ENCODE data around the gene CCDC9B.

DNA sequence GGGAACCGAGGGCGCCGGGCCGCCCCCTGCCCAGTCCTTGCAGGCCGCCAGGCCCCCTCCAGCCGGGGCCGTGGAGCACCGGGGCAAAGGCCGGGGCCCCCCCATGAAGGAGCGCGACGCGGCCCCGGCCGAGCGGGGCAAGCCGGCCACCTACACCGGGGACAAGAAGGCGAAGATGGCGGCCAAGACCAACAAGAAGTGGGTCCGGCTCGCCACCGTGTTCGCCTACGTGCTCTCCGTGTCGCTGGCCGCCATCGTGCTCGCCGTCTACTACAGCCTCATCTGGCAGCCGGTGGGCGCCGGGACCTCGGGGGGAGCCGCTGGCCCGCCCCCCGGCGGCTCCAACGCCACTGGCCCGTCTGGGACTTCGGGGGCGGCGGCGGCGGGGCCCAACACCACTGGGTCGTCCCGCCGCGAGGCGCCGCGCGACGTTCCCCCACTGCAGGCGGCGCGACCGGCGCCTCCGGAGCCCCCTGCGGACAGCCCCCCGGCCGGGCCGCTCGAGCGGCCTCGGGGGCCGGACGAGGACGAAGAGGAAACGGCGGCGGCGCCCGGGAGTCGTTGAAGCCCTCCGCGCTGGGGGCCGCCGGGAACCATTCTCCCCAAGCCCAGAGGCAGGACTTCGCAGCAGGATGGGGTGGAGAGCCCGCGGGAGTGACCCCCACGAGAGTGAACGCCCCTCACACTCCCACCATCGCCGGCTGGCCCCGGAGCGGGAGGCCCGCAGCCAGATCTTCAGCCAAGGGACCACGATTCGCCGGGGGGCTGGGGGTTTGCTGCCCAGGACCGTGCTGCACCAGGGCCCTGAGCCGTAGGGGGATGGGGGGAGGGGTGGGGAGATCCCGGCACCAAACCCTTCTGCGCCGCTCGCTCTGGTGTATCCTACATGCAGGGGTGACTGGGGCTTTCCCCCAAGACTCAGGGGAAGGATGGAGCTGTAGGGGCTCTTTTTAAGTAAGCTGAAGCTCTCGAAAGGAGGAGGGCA is 16.5 kb downstream of the CCDC9B start:
- TF ChIP-seq, protein P1, sequence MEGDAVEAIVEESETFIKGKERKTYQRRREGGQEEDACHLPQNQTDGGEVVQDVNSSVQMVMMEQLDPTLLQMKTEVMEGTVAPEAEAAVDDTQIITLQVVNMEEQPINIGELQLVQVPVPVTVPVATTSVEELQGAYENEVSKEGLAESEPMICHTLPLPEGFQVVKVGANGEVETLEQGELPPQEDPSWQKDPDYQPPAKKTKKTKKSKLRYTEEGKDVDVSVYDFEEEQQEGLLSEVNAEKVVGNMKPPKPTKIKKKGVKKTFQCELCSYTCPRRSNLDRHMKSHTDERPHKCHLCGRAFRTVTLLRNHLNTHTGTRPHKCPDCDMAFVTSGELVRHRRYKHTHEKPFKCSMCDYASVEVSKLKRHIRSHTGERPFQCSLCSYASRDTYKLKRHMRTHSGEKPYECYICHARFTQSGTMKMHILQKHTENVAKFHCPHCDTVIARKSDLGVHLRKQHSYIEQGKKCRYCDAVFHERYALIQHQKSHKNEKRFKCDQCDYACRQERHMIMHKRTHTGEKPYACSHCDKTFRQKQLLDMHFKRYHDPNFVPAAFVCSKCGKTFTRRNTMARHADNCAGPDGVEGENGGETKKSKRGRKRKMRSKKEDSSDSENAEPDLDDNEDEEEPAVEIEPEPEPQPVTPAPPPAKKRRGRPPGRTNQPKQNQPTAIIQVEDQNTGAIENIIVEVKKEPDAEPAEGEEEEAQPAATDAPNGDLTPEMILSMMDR (IDR thresholded peaks at IDR 0.05) = no peak
- no peak for TF ChIP-seq POLR2A (IDR thresholded peaks at IDR 0.05)

All from prostate gland (tissue), 2 donors.